ENCODE measurements around the gene MTA3.
"Not testable (repeated sequence)": the region's sequence is repeated elsewhere in the genome, so short reads cannot be mapped to it uniquely, and the experiment has no call there.

The MTA3 gene

GRCh38 chr2:42731316-42731715 is 162.9 kb downstream of the MTA3 start:
- not testable (repeated sequence) for DNase-seq (ENCODE audit: low read depth, low spot score)

GRCh38 chr2:42733852-42734251 is 165.4 kb downstream of the MTA3 start:
- DNase-seq (ENCODE audit: low read depth, low spot score): no peak

- DNase-seq (ENCODE audit: low read depth, low spot score): no peak
Measured at GRCh38 chr2:42736598-42737322, 168.3 kb downstream of the MTA3 start.

- DNase-seq (ENCODE audit: low read depth, low spot score): no peak
Measured at GRCh38 chr2:42741140-42741539, 172.7 kb downstream of the MTA3 start.

GRCh38 chr2:42742740-42743658 is 174.6 kb downstream of the MTA3 start:
- DNase-seq (ENCODE audit: low read depth, low spot score): no peak

GRCh38 chr2:42743659-42743990 is 175.2 kb downstream of the MTA3 start:
- DNase-seq (ENCODE audit: low read depth, low spot score): no peak

- DNase-seq (ENCODE audit: low read depth, low spot score): no peak
Measured at GRCh38 chr2:42744545-42745082, 176.2 kb downstream of the MTA3 start.

GRCh38 chr2:42747422-42747821 is 179.0 kb downstream of the MTA3 start:
- no peak for DNase-seq (ENCODE audit: low read depth, low spot score)

- DNase-seq (ENCODE audit: low read depth, low spot score): no peak
Measured at GRCh38 chr2:42748840-42749239, 180.4 kb downstream of the MTA3 start.

GRCh38 chr2:42752314-42752713 is 183.9 kb downstream of the MTA3 start:
- no peak for DNase-seq (ENCODE audit: low read depth, low spot score)

GRCh38 chr2:42752816-42753813 is 184.7 kb downstream of the MTA3 start:
- no peak for DNase-seq (ENCODE audit: low read depth, low spot score)

GRCh38 chr2:42754021-42754775 is 185.8 kb downstream of the MTA3 start:
- no peak for DNase-seq (ENCODE audit: low read depth, low spot score)

GRCh38 chr2:42754776-42755140 is 186.3 kb downstream of the MTA3 start:
- no peak for DNase-seq (ENCODE audit: low read depth, low spot score)

- no peak for DNase-seq (ENCODE audit: low read depth, low spot score)
Measured at GRCh38 chr2:42755191-42755880, 186.9 kb downstream of the MTA3 start.

- no peak for DNase-seq (ENCODE audit: low read depth, low spot score)
Measured at GRCh38 chr2:42756150-42756775, 187.8 kb downstream of the MTA3 start.

GRCh38 chr2:42756966-42757513 is 188.6 kb downstream of the MTA3 start:
- DNase-seq (ENCODE audit: low read depth, low spot score): no peak

- DNase-seq (ENCODE audit: low read depth, low spot score): no peak
Measured at GRCh38 chr2:42757981-42758740, 189.7 kb downstream of the MTA3 start.

- no peak for DNase-seq (ENCODE audit: low read depth, low spot score)
Measured at GRCh38 chr2:42758751-42759150, 190.3 kb downstream of the MTA3 start.

- no peak for DNase-seq (ENCODE audit: low read depth, low spot score)
Measured at GRCh38 chr2:42761554-42761953, 193.1 kb downstream of the MTA3 start.

Measured in brain pericyte (primary cell).